ENCODE data around the gene DGKH.

The DGKH gene

GRCh38 chr13:42170029-42170428 lies 121.6 kb downstream of the DGKH start:
- Histone ChIP-seq H3K4me1 (no peaks in the 10 kb centered on the region), H3K4me3 (no peak overlapping the region), H3K27ac (no peak overlapping the region), H3K9me3 (no peaks in the 10 kb centered on the region), H3K36me3 (peaks cover 7 to 32% (median 32%) of the 10 kb centered on the region in 3 donors), H3K27me3 (no peaks in the 10 kb centered on the region)
- TF ChIP-seq CTCF (IDR thresholded peaks at IDR 0.05), result no peak
- no peak for DNase-seq
- intact Hi-C loops (cut with DNase I; ENCODE audit: low total_unique reads), result no loop called here

GRCh38 chr13:42173789-42174343 lies 125.4 kb downstream of the DGKH start:
- Histone ChIP-seq H3K9me3 (no peaks in the 10 kb centered on the region), H3K36me3 (peaks cover 13 to 23% (median 20%) of the 10 kb centered on the region in 3 donors), H3K27ac (no peak overlapping the region), H3K4me3 (no peak overlapping the region), H3K27me3 (no peaks in the 10 kb centered on the region), H3K4me1 (no peaks in the 10 kb centered on the region)
- no peak for TF ChIP-seq CTCF (IDR thresholded peaks at IDR 0.05)
- DNase-seq, result no peak
- intact Hi-C loops (cut with DNase I; ENCODE audit: low total_unique reads), result no loop called here

- intact Hi-C loops (cut with DNase I; ENCODE audit: low total_unique reads), result no loop called here
- Histone ChIP-seq H3K9me3 (no peaks in the 10 kb centered on the region), H3K4me3 (no peak overlapping the region), H3K27me3 (no peaks in the 10 kb centered on the region), H3K4me1 (no peaks in the 10 kb centered on the region), H3K36me3 (peaks cover 16 to 20% (median 19%) of the 10 kb centered on the region in 3 donors), H3K27ac (no peak overlapping the region)
- no peak for TF ChIP-seq CTCF (IDR thresholded peaks at IDR 0.05)
- DNase-seq, result no peak
Measured at GRCh38 chr13:42174344-42175162, 126.1 kb downstream of the DGKH start.

GRCh38 chr13:42176294-42176693 lies 127.8 kb downstream of the DGKH start:
- intact Hi-C loops (cut with DNase I; ENCODE audit: low total_unique reads), result no loop called here
- DNase-seq, result no peak

GRCh38 chr13:42177189-42177588 lies 128.7 kb downstream of the DGKH start:
- Histone ChIP-seq H3K36me3 (peaks cover 15 to 26% (median 25%) of the 10 kb centered on the region in 3 donors), H3K4me1 (no peaks in the 10 kb centered on the region), H3K27me3 (no peaks in the 10 kb centered on the region), H3K4me3 (no peak overlapping the region), H3K9me3 (no peaks in the 10 kb centered on the region), H3K27ac (no peak overlapping the region)
- TF ChIP-seq CTCF (IDR thresholded peaks at IDR 0.05), result no peak
- intact Hi-C loops (cut with DNase I; ENCODE audit: low total_unique reads), result no loop called here
- DNase-seq, result no peak

More at GRCh38 chr13:42176294-42176693, 127.8 kb downstream of the DGKH start:
- Histone ChIP-seq H3K27me3 (no peaks in the 10 kb centered on the region), H3K36me3 (peaks cover 15 to 26% (median 25%) of the 10 kb centered on the region in 3 donors), H3K27ac (no peak overlapping the region), H3K9me3 (no peaks in the 10 kb centered on the region), H3K4me1 (no peaks in the 10 kb centered on the region), H3K4me3 (no peak overlapping the region)
- no peak for TF ChIP-seq CTCF (IDR thresholded peaks at IDR 0.05)

All from tibial artery (tissue), 4 donors.